IMR-90 (cell line): ENCODE results near the gene RIPOR2.

Experiments
- CEBPB ChIP-seq: IDR thresholded peaks from 2 replicates; pipeline ENCODE4 v1.6.1; 2012; ENCODE audit warnings: low read depth, low read length, improper control_type of control experiment
- CTCF ChIP-seq: conservative IDR thresholded peaks from 2 replicates; pipeline ENCODE4 v1.5.1; 2012; ENCODE audit warnings: mild to moderate bottlenecking, low read depth, low read length, improper control_type of control experiment
- FOS ChIP-seq: fragments of 150-350 bp; IDR thresholded peaks from 2 replicates; pipeline ENCODE4 v1.6.1; 2016; ENCODE audit warnings: low read depth, low read length
- NFE2L2 ChIP-seq: fragments of 150-350 bp; IDR thresholded peaks from 2 replicates; pipeline ENCODE4 v1.6.1; 2016; ENCODE audit warnings: low read depth, mild to moderate bottlenecking, low read length
- POLR2A ChIP-seq: IDR thresholded peaks from 2 replicates; pipeline ENCODE4 v1.6.1; 2012; ENCODE audit warnings: mild to moderate bottlenecking, low read depth, low read length

- TF ChIP-seq CTCF (no peak), POLR2A (no peak), CEBPB (no peak), FOS (no peak), NFE2L2 (no peak)
These were observed 138.1 kb downstream of the RIPOR2 start for GRCh38 chr6:24797596-24798216.
